H9 (cell line): ENCODE measurements around the gene STEAP2. TPM values are rescaled to one million over a fixed set of nuclear protein-coding genes. Genes with fewer than 3 reads are reported as not detected.

Experiments
- DNase-seq: peaks from one replicate; pipeline ENCODE4 v3.0.0-alpha.2; 2017
- H2AFZ ChIP-seq: one replicate; pipeline ENCODE4 v1.6.1; 2013; ENCODE audit warnings: mild to moderate bottlenecking, low read length, control low read depth, moderate library complexity
- H2AK5ac ChIP-seq: 2 replicates; pipeline ENCODE4 v1.6.1; 2013; ENCODE audit warnings: low read length, control low read depth, mixed read lengths; ENCODE audit not compliant: insufficient read length
- H2BK120ac ChIP-seq: one replicate; pipeline ENCODE4 v1.6.1; 2013; ENCODE audit warnings: low read depth, mild to moderate bottlenecking, low read length, control low read depth, inconsistent platforms; ENCODE audit not compliant: poor library complexity, severe bottlenecking
- H2BK12ac ChIP-seq: 2 replicates; pipeline ENCODE4 v1.6.1; 2013; ENCODE audit warnings: low read length, control low read depth, mixed read lengths, low read depth; ENCODE audit not compliant: insufficient read length
- H2BK15ac ChIP-seq: 2 replicates; pipeline ENCODE4 v1.6.1; 2013; ENCODE audit warnings: low read depth, low read length, control low read depth
- H2BK20ac ChIP-seq: one replicate; pipeline ENCODE4 v1.6.1; 2013; ENCODE audit warnings: low read depth, mild to moderate bottlenecking, low read length, control low read depth, inconsistent platforms; ENCODE audit not compliant: poor library complexity, severe bottlenecking
- H2BK5ac ChIP-seq: 2 replicates; pipeline ENCODE4 v1.6.1; 2013; ENCODE audit warnings: low read length, control low read depth, mixed read lengths; ENCODE audit not compliant: insufficient read length
- H3K14ac ChIP-seq: 2 replicates; pipeline ENCODE4 v1.6.1; 2013; ENCODE audit warnings: low read length, control low read depth; ENCODE audit not compliant: insufficient read depth
- H3K18ac ChIP-seq: 2 replicates; pipeline ENCODE4 v1.6.1; 2013; ENCODE audit warnings: low read depth, mild to moderate bottlenecking, mixed read lengths, low read length, control low read depth; ENCODE audit not compliant: insufficient read length
- H3K23ac ChIP-seq: 2 replicates; pipeline ENCODE4 v1.6.1; 2013; ENCODE audit warnings: low read length, control low read depth, mixed read lengths, low read depth; ENCODE audit not compliant: insufficient read length
- H3K23me2 ChIP-seq: 2 replicates; pipeline ENCODE4 v1.6.1; 2013; ENCODE audit warnings: low read depth, mild to moderate bottlenecking, mixed read lengths, low read length, control low read depth; ENCODE audit not compliant: insufficient read length, poor library complexity, severe bottlenecking
- H3K27ac ChIP-seq: 2 replicates; pipeline ENCODE4 v1.5.1; 2013; ENCODE audit warnings: low read length, control low read depth, mixed read lengths, low read depth; ENCODE audit not compliant: insufficient read length
- H3K27me3 ChIP-seq: 2 replicates; pipeline ENCODE4 v1.6.1; 2013; ENCODE audit warnings: low read length, control low read depth, inconsistent platforms; ENCODE audit not compliant: insufficient read depth
- H3K4ac ChIP-seq: 2 replicates; pipeline ENCODE4 v1.6.1; 2013; ENCODE audit warnings: low read depth, mild to moderate bottlenecking, control low read depth, inconsistent platforms, low read length, moderate library complexity
- H3K4me1 ChIP-seq: 2 replicates; pipeline ENCODE4 v1.6.1; 2013; ENCODE audit warnings: low read length, control low read depth, inconsistent platforms; ENCODE audit not compliant: insufficient read depth
- H3K4me2 ChIP-seq: 2 replicates; pipeline ENCODE4 v1.6.1; 2013; ENCODE audit warnings: low read length, control low read depth, mixed read lengths; ENCODE audit not compliant: insufficient read length, insufficient read depth
- H3K56ac ChIP-seq: 2 replicates; pipeline ENCODE4 v1.6.1; 2013; ENCODE audit warnings: low read depth, mild to moderate bottlenecking, mixed read lengths, low read length, control low read depth; ENCODE audit not compliant: insufficient read length
- H3K79me1 ChIP-seq: 2 replicates; pipeline ENCODE4 v1.6.1; 2013; ENCODE audit warnings: low read depth, mild to moderate bottlenecking, moderate library complexity, low read length, control low read depth, inconsistent platforms; ENCODE audit not compliant: insufficient read depth, poor library complexity, severe bottlenecking
- H3K79me2 ChIP-seq: 2 replicates; pipeline ENCODE4 v1.6.1; 2013; ENCODE audit warnings: low read length, control low read depth, inconsistent platforms; ENCODE audit not compliant: insufficient read depth
- H3K9ac ChIP-seq: 2 replicates; pipeline ENCODE4 v1.6.1; 2013; ENCODE audit warnings: low read length, control low read depth, mixed read lengths; ENCODE audit not compliant: insufficient read length; ENCODE audit errors: extremely low read depth
- H3K9me3 ChIP-seq: one replicate; pipeline ENCODE4 v1.6.1; 2013; ENCODE audit warnings: low read depth, low read length, inconsistent platforms; ENCODE audit not compliant: control insufficient read depth
- H3T11ph ChIP-seq: one replicate; pipeline ENCODE4 v1.6.1; 2013; ENCODE audit warnings: mild to moderate bottlenecking, low read length, control low read depth, inconsistent platforms
- H4K20me1 ChIP-seq: one replicate; pipeline ENCODE4 v1.6.1; 2013; ENCODE audit not compliant: control insufficient read depth, insufficient read length, insufficient read depth
- H4K5ac ChIP-seq: 2 replicates; pipeline ENCODE4 v1.6.1; 2013; ENCODE audit warnings: low read depth, mild to moderate bottlenecking, mixed read lengths, low read length, control low read depth; ENCODE audit not compliant: insufficient read length
- H4K8ac ChIP-seq: replicated peaks from 2 replicates; pipeline ENCODE4 v1.6.1; 2013; ENCODE audit warnings: low read length, control low read depth, mixed read lengths, low read depth; ENCODE audit not compliant: insufficient read length
- H4K91ac ChIP-seq: 2 replicates; pipeline ENCODE4 v1.6.1; 2013; ENCODE audit warnings: low read depth, mild to moderate bottlenecking, moderate library complexity, mixed read lengths, low read length, control low read depth; ENCODE audit not compliant: insufficient read length
- H3K27ac Mint-ChIP-seq, 3 experiments: 2 replicates in 2 of 3; 3 replicates in 1 of 3; pipeline ENCODE4 v1.8.0; 2020 to 2021; ENCODE audit warnings: mixed read lengths in 3 of 3, mild to moderate bottlenecking in 1 of 3, moderate library complexity in 1 of 3
- H3K27me3 Mint-ChIP-seq: 2 replicates; pipeline ENCODE4 v1.8.0; 2021; ENCODE audit warnings: low read depth, mild to moderate bottlenecking, moderate library complexity, mixed read lengths
- H3K36me3 Mint-ChIP-seq, 3 experiments: 2 replicates in 2 of 3; 3 replicates in 1 of 3; pipeline ENCODE4 v1.8.0; 2020 to 2021; ENCODE audit warnings: low read depth in 3 of 3, mixed read lengths in 3 of 3; ENCODE audit not compliant: insufficient read depth in 1 of 3
- H3K4me1 Mint-ChIP-seq, 2 experiments: 2 replicates each; pipeline ENCODE4 v1.8.0; 2020; ENCODE audit warnings: mixed read lengths in 2 of 2
- H3K4me3 Mint-ChIP-seq, 2 experiments: 2 replicates in 1 of 2; 3 replicates in 1 of 2; pipeline ENCODE4 v1.8.0; 2020 to 2021; ENCODE audit warnings: mild to moderate bottlenecking in 2 of 2, mixed read lengths in 2 of 2, moderate library complexity in 1 of 2
- H3K9me3 Mint-ChIP-seq, 2 experiments: 2 replicates in 1 of 2; 3 replicates in 1 of 2; pipeline ENCODE4 v1.8.0; 2020; ENCODE audit warnings: mild to moderate bottlenecking in 2 of 2, mixed read lengths in 2 of 2, moderate library complexity in 1 of 2
- WGBS: extraction: QIAGEN DNeasy Blood & Tissue Kit; methylation state at CpG from one replicate; pipeline ENCODE4 v1.1.7; 2013; ENCODE audit warnings: missing lambda C conversion rate, low lambda C conversion rate, mixed read lengths; ENCODE audit not compliant: insufficient read length; ENCODE audit errors: extremely low coverage; 5-methylcytosine and 5-hydroxymethylcytosine counted together
- total RNA-seq: library from RNA; stranded (reverse); gene quantifications from 2 replicates; pipeline ENCODE4 v1.2.1, GENCODE V29; 2021
- TF ChIP-seq, protein P1 (sequence below): fragments of 200-600 bp; sonication (generic); conservative IDR thresholded peaks from 3 replicates; pipeline ENCODE4 v1.8.0; 2021; ENCODE audit warnings: antibody characterized with exemption, mild to moderate bottlenecking

STEAP2 gene
- total RNA-seq, 1 experiment from 2014 or later, result 6.7 TPM

DNA sequence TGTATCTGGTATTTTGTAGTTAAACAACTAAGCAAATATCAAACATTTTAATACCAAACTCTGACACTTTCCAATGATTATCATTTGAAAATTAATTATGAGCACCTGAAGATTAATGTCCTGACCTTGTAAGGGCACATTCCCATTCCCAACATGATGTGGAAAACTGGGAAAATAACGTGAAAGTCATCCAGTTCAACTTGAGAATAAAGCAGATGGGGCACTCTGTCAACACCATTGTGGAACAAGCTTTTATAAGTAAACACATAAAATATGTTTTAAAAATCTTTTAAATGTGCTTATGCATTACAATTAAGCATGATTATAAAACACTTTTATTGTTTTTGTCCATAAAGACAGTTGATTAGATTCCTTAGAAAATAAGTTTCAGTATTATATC is 14.1 kb downstream of the STEAP2 start:
- Mint-ChIP-seq H3K9me3 (no peaks in the 10 kb centered on the region), H3K27ac (no peak overlapping the region), H3K27me3 (no peaks in the 10 kb centered on the region), H3K4me1 (peaks cover 34 to 38% of the 10 kb centered on the region in 2 experiments), H3K4me3 (no peak overlapping the region), H3K36me3 (peaks cover 2 to 4% (median 4%) of the 10 kb centered on the region in 3 experiments; a peak in 5 of 7 replicates)
- Histone ChIP-seq H3K4me1 (peaks cover 3% of the 10 kb centered on the region; the same call in 1 of the 2 replicates), H2BK5ac (no peak overlapping the region), H3T11ph (no peak overlapping the region), H2BK120ac (no peak overlapping the region), H3K14ac (no peak overlapping the region), H3K23ac (no peak overlapping the region), H3K56ac (no peak overlapping the region), H3K23me2 (no peaks in the 10 kb centered on the region), H2AK5ac (no peak overlapping the region), H4K20me1 (no peaks in the 10 kb centered on the region), H2BK15ac (no peak overlapping the region), H2AFZ (no peak overlapping the region), H4K91ac (no peak overlapping the region), H2BK20ac (no peak overlapping the region), H3K4ac (no peak overlapping the region), H4K8ac (no peak overlapping the region), H3K79me1 (no peaks in the 10 kb centered on the region), H4K5ac (no peak overlapping the region), H3K27ac (no peak overlapping the region), H2BK12ac (no peak overlapping the region), H3K27me3 (no peaks in the 10 kb centered on the region), H3K9ac (no peak overlapping the region), H3K18ac (no peak overlapping the region), H3K4me2 (no peak overlapping the region), H3K9me3 (no peaks in the 10 kb centered on the region), H3K79me2 (no peaks in the 10 kb centered on the region)
- no peak for DNase-seq
- no CpG with 5 or more reads among the region's 1 CpG for WGBS
- TF ChIP-seq, protein P1, sequence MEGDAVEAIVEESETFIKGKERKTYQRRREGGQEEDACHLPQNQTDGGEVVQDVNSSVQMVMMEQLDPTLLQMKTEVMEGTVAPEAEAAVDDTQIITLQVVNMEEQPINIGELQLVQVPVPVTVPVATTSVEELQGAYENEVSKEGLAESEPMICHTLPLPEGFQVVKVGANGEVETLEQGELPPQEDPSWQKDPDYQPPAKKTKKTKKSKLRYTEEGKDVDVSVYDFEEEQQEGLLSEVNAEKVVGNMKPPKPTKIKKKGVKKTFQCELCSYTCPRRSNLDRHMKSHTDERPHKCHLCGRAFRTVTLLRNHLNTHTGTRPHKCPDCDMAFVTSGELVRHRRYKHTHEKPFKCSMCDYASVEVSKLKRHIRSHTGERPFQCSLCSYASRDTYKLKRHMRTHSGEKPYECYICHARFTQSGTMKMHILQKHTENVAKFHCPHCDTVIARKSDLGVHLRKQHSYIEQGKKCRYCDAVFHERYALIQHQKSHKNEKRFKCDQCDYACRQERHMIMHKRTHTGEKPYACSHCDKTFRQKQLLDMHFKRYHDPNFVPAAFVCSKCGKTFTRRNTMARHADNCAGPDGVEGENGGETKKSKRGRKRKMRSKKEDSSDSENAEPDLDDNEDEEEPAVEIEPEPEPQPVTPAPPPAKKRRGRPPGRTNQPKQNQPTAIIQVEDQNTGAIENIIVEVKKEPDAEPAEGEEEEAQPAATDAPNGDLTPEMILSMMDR, result no peak
